ENCODE results near the gene GAPVD1. TPM values are rescaled to one million over a fixed set of nuclear protein-coding genes. Genes with fewer than 3 reads are reported as not detected.
"Not testable (repeated sequence)": the region's sequence is repeated elsewhere in the genome, so short reads cannot be mapped to it uniquely, and the experiment has no call there.

Gene GAPVD1
- total RNA-seq, 1 donor from 2014 or later = 31.1 TPM

GRCh38 chr9:125241863-125242739, 19.5 kb upstream of the GAPVD1 start:
- intact Hi-C loops (cut with DNase I) = loop anchor here (1.0 to 5.0 kb wide), 3 partner anchors 19 to 300 kb away; partner anchors contain the start of genes GAPVD1, GOLGA1 and RABEPK

DNA sequence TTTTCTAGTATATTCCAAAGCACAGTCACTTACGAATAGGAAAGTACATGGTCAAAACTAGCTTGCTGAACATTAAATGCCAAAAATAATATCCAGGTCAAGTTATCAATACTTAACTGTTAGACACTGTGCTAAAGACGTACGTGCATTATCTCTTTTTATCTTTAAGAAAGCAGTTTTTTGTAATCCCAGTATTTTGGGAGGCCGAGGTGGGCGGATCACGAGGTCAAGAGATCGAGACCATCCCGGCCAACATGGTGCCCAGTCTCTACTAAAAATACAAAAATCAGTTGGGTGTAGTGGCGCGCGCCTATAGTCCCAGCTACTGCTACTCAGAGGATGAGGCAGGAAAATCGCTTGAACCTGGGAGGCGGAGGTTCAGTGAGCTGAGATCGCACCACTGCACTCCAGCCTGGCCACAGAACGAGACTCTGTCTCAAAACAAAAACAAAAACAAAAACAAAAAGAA, 17.8 kb upstream of the GAPVD1 start:
- no peak for DNase-seq (ENCODE audit: low spot score)
- intact Hi-C loops (cut with DNase I) = loop anchor here (5.0 kb wide), 2 partner anchors 42 to 302 kb away; partner anchors contain the start of genes GOLGA1 and RABEPK

More at GRCh38 chr9:125241863-125242739, 19.5 kb upstream of the GAPVD1 start:
- peak; percentile 78 for DNase-seq (ENCODE audit: low spot score)

- no peak for DNase-seq (ENCODE audit: low spot score)
- intact Hi-C loops (cut with DNase I) = no loop called here
These were observed 15.4 kb upstream of the GAPVD1 start for GRCh38 chr9:125246261-125246667.

DNA sequence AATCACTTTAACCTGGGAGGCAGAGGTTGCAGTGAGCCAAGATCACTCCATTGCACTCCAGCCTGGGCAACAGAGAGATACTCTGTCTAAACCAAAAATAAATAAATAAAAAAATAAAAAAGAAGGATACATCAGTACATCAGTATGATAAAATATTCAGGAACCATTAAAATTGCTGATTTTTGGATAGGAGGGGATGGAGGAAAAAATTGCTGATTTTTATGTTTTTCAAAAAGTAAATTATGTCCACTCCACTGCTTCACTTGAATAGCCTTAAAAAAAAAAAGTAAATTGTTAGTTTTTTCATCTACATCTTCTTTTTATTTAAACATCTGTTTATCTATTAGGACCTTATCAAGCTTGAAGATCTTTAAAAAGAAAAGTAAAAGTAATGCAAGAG, 7.4 kb upstream of the GAPVD1 start:
- no peak for DNase-seq (ENCODE audit: low spot score)
- intact Hi-C loops (cut with DNase I) = loop anchor here (10.0 kb wide), 1 partner anchor 121 kb away; no protein-coding TSS in a partner anchor

DNA sequence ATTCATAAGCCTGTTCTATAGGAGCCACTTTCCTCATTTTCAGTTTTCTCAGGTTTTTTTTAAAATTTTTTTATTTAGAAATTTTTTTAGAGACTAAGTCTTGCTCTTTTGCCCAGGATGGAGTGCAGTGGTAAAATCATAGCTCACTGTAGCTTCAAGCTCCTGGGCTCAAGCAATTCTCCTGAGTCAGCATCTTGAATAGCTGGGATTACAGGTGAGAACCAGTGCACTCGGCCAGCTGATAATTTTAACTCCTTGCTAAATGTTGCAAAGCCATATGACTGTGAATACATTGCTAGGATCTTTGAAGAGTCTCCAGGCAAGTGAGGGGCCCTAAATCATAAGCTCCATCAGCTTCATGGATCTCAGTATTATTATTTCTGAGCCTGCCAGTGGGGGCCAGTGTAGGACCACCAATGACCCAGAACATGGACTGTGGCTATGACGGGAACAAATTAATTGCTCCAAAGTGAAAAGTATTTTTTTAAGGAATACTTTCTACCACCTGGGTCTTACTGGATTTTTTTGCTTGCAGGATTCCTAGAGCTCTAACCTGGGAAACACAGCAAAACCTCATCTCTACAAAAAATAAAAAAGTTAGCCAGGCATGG, 5.7 kb upstream of the GAPVD1 start:
- intact Hi-C loops (cut with DNase I) = loop anchor here (10.0 kb wide), 1 partner anchor 119 kb away; no protein-coding TSS in a partner anchor

GRCh38 chr9:125258160-125258785, 3.4 kb upstream of the GAPVD1 start:
- intact Hi-C loops (cut with DNase I) = loop anchor here (10.0 kb wide), 1 partner anchor 117 kb away; no protein-coding TSS in a partner anchor
- DNase-seq (ENCODE audit: low spot score) = no peak

More for the DNA sequence above, 5.7 kb upstream of the GAPVD1 start:
- no peak for DNase-seq (ENCODE audit: low spot score)

- DNase-seq (ENCODE audit: low spot score) = no peak
- intact Hi-C loops (cut with DNase I) = loop anchor here (10.0 kb wide), 1 partner anchor 116 kb away; no protein-coding TSS in a partner anchor
These were observed 2.6 kb upstream of the GAPVD1 start for GRCh38 chr9:125258832-125259534.

GRCh38 chr9:125260561-125260960, 1.1 kb upstream of the GAPVD1 start:
- DNase-seq (ENCODE audit: low spot score) = no peak
- intact Hi-C loops (cut with DNase I) = loop anchor here (5.0 kb wide), 1 partner anchor 68 kb away; no protein-coding TSS in a partner anchor

- intact Hi-C loops (cut with DNase I) = loop anchor here (5.0 kb wide), 1 partner anchor 70 kb away; no protein-coding TSS in a partner anchor
These were observed 817 bp downstream of the GAPVD1 start for GRCh38 chr9:125262294-125262991.

DNA sequence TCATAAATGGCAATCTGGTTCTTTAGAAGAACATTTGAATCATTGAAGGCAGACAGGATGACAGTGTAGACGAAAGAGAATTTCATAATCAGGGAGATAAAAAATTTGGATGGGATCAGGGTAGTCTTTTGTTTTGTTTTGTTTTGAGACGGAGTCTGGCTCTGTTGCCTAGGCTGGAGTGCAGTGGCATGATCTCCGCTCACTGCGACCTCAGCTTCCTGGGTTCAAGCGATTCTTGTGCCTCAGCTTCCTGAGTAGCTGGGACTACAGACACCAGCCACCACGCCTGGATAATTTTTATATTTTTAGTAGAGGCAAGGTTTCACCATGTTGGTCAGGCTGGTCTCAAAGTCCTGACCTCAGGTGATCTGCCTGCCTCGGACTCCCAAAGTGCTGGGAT, 2.4 kb downstream of the GAPVD1 start:
- intact Hi-C loops (cut with DNase I) = loop anchor here (5.0 kb wide), 1 partner anchor 72 kb away; no protein-coding TSS in a partner anchor
- not testable (repeated sequence) for DNase-seq (ENCODE audit: low spot score)

More at GRCh38 chr9:125262294-125262991, 817 bp downstream of the GAPVD1 start:
- DNase-seq (ENCODE audit: low spot score) = no peak

- intact Hi-C loops (cut with DNase I) = no loop called here
- DNase-seq (ENCODE audit: low spot score) = no peak
These were observed 6.9 kb downstream of the GAPVD1 start for GRCh38 chr9:125268394-125269013.

GRCh38 chr9:125269014-125269397, 7.4 kb downstream of the GAPVD1 start:
- intact Hi-C loops (cut with DNase I) = no loop called here
- no peak for DNase-seq (ENCODE audit: low spot score)

GRCh38 chr9:125271081-125271480, 9.5 kb downstream of the GAPVD1 start:
- no peak for DNase-seq (ENCODE audit: low spot score)
- intact Hi-C loops (cut with DNase I) = no loop called here

GRCh38 chr9:125272697-125273096, 11.1 kb downstream of the GAPVD1 start:
- intact Hi-C loops (cut with DNase I) = no loop called here
- no peak for DNase-seq (ENCODE audit: low spot score)

- no peak for DNase-seq (ENCODE audit: low spot score)
- intact Hi-C loops (cut with DNase I) = no loop called here
These were observed 15.1 kb downstream of the GAPVD1 start for GRCh38 chr9:125276771-125277170.

DNA sequence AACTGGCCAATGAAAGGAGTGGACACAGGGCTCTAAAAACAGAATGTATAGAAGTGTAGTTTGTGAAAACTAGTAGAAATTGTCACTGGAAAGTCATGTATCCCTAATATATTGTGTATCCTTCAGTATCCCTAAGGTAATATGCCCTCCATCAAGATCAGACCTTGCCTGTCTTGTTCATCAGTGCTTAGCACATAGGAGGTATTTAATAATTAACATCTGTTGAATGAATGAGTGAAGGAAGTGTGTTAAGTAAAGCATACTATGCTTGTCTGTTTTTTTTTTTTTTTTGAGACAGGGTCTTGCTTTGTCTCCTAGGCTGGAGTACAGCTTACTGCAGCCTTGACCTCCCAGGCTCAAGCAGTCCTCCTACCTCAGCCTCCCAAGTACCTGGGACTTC, 15.8 kb downstream of the GAPVD1 start:
- intact Hi-C loops (cut with DNase I) = no loop called here
- DNase-seq (ENCODE audit: low spot score) = no peak

DNA sequence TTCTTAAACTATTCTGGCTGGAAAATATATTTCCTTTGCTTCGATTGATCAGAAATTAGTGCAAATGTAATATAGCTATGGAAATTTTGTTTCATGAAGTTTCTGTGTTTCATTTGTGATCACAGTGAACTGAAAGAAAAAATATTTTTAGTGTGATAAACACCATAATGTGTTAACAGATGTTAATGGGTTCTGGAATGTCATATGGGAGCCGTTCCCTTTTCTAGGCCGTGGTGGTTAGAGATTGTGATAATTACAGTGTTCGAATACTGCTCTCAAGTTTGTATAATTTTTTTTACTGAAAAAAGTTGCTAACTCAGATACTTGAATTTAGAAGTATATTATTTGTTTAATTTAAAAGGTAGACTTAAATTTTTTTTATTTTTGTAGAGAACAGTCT, 19.3 kb downstream of the GAPVD1 start:
- no peak for DNase-seq (ENCODE audit: low spot score)
- intact Hi-C loops (cut with DNase I) = no loop called here

- intact Hi-C loops (cut with DNase I) = no loop called here
- DNase-seq (ENCODE audit: low spot score) = no peak
These were observed 23.2 kb downstream of the GAPVD1 start for GRCh38 chr9:125284855-125285254.

All from cardiac septum (tissue), 1 donor.